Measurements from ENCODE around the gene HOXB8.

HOXB8 gene

DNA sequence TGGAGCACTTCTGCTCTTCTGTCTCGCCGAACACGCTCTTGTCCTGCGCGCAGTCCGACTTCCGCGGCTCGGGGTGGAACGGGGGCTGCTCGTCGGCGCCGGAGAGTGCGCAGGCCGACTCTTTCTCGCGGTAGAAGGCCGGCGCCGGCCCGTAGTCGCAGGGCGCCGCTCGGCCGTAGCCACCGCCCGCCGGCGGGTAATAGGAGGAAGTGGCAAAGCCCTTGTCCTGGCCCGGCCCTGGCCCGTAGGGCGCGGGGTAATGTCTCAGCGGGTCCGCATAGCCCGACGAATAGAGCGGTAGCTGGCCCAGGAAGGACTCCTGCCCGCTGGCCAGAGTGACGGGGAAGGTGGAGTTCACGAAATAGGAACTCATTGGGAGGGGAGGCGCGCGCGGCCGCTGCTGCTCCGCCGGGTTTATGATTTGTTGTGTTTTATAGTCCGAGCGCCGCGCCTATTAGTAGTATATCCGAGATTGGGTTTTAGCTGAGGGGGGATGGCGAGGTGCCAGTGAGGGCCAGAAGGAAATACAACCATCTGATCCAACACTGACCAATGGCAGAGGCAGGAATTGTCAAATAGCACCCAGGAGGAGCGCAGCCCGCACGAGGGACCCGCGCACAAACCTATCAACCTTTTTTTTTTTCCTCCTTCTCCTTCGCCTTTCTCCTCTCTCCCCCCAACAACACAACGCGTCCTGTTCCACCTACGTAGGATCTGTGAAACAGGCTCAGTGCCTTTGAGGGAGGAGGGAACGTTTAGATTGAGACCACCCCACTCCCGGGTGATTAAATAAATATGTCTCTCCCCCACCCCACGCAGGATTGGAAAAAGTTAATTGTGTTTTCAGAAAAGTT, 17.1 kb downstream of the HOXB8 start:
- peaks cover 15% of the 10 kb centered on the region for H3K36me3 ChIP-seq (ENCODE audit: insufficient read depth, low read length)
- no peak overlapping the region for H3K27ac ChIP-seq
- H3K9ac ChIP-seq (ENCODE audit: insufficient read length) = peak overlapping the region; percentile 25
- TF ChIP-seq POLR2AphosphoS5 (IDR thresholded peaks at IDR 0.05; ENCODE audit: borderline replicate concordance, low read depth, low read length) (no peak), EZH2 (IDR thresholded peaks at IDR 0.05) (no peak), FOXP2 (optimal IDR thresholded peaks at IDR 0.05; ENCODE audit: control extremely low read depth, extremely low read length, insufficient read depth) (no peak)
- H3K4me3 ChIP-seq = no peak overlapping the region
- H3K9me3 ChIP-seq (ENCODE audit: low read depth, low read length) = no peaks in the 10 kb centered on the region
- DNase-seq (ENCODE audit: low read depth, low spot score) = no peak

DNA sequence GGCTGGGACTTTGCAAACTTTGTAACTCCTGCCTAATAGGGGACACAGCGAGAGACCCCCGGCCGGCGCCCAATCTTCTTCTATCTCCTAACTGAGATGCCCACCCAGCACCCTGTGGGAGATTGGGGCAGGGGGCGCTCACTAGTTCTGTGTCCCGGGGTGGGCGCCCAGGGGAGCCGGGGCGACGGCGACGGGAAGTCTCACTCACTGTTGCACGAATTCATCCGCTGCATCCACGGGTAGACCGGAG, 17.6 kb downstream of the HOXB8 start:
- Histone ChIP-seq H3K9me3 (ENCODE audit: low read depth, low read length) (no peaks in the 10 kb centered on the region), H3K4me3 (no peak overlapping the region), H3K36me3 (ENCODE audit: insufficient read depth, low read length) (peaks cover 16% of the 10 kb centered on the region), H3K27ac (no peak overlapping the region), H3K9ac (ENCODE audit: insufficient read length) (no peak overlapping the region)
- no peak for DNase-seq (ENCODE audit: low read depth, low spot score)
- TF ChIP-seq EZH2 (IDR thresholded peaks at IDR 0.05) (no peak), POLR2AphosphoS5 (IDR thresholded peaks at IDR 0.05; ENCODE audit: borderline replicate concordance, low read depth, low read length) (no peak), FOXP2 (optimal IDR thresholded peaks at IDR 0.05; ENCODE audit: control extremely low read depth, extremely low read length, insufficient read depth) (no peak)

DNA sequence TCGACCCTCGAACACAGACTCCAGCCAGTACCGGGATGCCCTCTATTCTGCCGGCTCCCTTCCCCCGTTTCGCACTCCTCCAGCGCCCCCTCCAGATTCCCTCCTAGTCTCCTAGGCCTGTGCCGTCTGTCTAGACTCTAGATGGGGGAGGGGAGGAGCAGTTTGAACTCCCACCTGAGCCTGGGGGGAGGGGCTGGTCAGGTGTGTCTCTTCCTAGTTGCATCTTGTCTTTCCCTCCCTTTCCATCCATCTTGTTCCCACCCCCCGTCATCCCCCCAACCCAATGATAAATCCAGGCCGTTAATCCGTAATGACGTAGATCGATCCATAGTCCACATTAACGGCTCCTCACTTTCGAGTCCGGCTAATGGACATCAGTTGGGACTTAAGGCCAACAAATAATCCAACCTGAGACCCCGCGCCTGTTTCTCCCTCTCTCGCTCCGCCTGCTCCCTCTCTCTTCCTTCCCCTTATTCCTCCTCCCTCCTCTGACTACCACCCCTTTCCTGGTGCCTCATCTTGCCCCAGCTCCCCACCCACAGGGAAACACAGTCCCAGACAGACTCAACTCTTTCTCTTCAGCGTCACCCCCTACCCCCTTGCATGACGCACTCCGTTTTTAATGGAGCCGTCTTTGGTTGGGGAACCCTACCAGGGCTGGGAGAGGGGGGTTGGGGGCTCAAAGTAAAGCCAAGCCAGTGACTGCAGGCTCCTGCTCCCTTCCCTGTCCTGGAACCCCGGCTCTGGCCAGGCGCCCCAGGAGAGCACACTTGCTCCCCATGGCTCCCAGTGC, 18.2 kb downstream of the HOXB8 start:
- Histone ChIP-seq H3K36me3 (ENCODE audit: insufficient read depth, low read length) (peaks cover 19% of the 10 kb centered on the region), H3K9ac (ENCODE audit: insufficient read length) (no peak overlapping the region), H3K4me3 (no peak overlapping the region), H3K9me3 (ENCODE audit: low read depth, low read length) (no peaks in the 10 kb centered on the region), H3K27ac (no peak overlapping the region)
- DNase-seq (ENCODE audit: low read depth, low spot score) = no peak
- TF ChIP-seq FOXP2 (optimal IDR thresholded peaks at IDR 0.05; ENCODE audit: control extremely low read depth, extremely low read length, insufficient read depth) = no peak
- no peak for TF ChIP-seq POLR2AphosphoS5 (IDR thresholded peaks at IDR 0.05; ENCODE audit: borderline replicate concordance, low read depth, low read length)
- no peak for TF ChIP-seq EZH2 (IDR thresholded peaks at IDR 0.05)

DNA sequence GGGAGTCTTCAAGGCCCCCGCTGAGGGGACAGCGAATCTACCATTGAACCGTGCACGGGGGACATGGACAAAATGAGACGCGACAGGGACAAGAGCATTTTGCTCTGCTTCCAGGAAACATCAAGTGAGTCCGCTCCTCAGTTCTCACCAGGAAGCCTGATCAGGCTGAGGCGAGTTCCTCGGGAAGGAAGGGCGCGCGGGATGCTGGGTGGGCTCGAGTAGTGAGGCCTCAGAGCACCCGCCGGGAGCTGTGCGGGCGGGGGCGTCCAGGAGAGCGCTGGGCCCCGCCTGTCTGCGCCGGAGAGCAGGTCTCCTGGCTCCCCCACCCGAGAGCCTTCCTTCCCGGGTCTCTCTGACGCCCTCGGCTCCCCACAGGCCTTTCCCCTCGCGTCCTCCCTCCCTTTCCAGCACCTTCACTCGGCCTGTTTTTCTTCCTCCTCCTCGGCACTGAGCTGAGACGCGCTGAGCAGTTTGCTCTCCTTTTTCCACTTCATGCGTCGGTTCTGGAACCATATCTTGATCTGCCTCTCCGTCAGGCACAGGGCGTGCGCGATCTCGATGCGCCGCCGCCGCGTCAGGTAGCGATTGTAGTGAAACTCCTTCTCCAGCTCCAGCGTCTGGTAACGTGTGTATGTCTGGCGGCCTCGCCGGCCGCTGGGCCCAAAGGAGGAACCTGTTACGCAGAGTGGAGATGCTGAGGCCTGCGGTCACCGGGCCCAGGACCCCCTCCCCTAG, 18.9 kb downstream of the HOXB8 start:
- TF ChIP-seq EZH2 (IDR thresholded peaks at IDR 0.05) = no peak
- TF ChIP-seq FOXP2 (optimal IDR thresholded peaks at IDR 0.05; ENCODE audit: control extremely low read depth, extremely low read length, insufficient read depth) = no peak
- no peak for TF ChIP-seq POLR2AphosphoS5 (IDR thresholded peaks at IDR 0.05; ENCODE audit: borderline replicate concordance, low read depth, low read length)
- peak overlapping the region; percentile 96; the same call in 1 of the 2 replicates for H3K27ac ChIP-seq

DNA sequence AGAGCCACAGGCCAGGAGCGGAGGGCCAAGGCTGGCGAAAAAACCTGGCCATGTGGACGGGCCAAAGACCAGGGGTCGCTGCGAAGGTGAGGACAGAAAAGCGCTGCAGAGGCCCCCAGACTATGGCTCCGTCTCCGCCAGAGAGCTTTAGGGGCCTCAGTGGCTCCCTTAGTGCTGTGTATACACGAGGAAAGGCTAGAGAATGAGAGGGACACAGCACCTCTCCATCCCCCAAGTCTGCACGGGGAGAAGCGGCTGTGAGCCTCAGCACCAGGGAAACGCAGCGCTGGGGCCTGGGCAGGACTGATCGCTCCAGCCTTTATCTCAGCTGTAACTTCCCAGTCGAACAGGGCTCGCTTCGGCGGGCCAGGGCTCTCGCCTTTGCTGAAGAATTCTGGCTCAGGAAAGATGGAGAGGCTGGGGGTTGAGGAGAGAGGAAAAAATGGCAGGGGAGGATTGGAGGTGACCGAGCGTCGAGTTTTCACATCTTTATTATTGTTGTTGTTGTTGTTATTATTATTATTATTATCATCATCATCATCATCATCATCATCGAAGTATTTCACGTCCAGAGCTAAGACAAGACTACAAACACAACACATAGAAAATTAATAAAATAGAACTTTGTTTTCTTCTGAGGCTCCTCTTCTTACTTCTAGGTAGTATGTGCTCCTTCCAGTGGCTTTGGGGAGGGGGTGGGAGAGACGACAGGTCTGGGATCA, 19.7 kb downstream of the HOXB8 start:
- Histone ChIP-seq H3K9me3 (ENCODE audit: low read depth, low read length) (no peaks in the 10 kb centered on the region), H3K36me3 (ENCODE audit: insufficient read depth, low read length) (peaks cover 30% of the 10 kb centered on the region), H3K27ac (peak overlapping the region; percentile 96), H3K9ac (ENCODE audit: insufficient read length) (no peak overlapping the region), H3K4me3 (no peak overlapping the region)
- no peak for DNase-seq (ENCODE audit: low read depth, low spot score)
- no peak for TF ChIP-seq EZH2 (IDR thresholded peaks at IDR 0.05)
- no peak for TF ChIP-seq POLR2AphosphoS5 (IDR thresholded peaks at IDR 0.05; ENCODE audit: borderline replicate concordance, low read depth, low read length)
- no peak for TF ChIP-seq FOXP2 (optimal IDR thresholded peaks at IDR 0.05; ENCODE audit: control extremely low read depth, extremely low read length, insufficient read depth)

More for the DNA sequence above, 18.9 kb downstream of the HOXB8 start:
- Histone ChIP-seq H3K9me3 (ENCODE audit: low read depth, low read length) (no peaks in the 10 kb centered on the region), H3K36me3 (ENCODE audit: insufficient read depth, low read length) (peaks cover 25% of the 10 kb centered on the region), H3K9ac (ENCODE audit: insufficient read length) (no peak overlapping the region), H3K4me3 (no peak overlapping the region)
- no peak for DNase-seq (ENCODE audit: low read depth, low spot score)

DNA sequence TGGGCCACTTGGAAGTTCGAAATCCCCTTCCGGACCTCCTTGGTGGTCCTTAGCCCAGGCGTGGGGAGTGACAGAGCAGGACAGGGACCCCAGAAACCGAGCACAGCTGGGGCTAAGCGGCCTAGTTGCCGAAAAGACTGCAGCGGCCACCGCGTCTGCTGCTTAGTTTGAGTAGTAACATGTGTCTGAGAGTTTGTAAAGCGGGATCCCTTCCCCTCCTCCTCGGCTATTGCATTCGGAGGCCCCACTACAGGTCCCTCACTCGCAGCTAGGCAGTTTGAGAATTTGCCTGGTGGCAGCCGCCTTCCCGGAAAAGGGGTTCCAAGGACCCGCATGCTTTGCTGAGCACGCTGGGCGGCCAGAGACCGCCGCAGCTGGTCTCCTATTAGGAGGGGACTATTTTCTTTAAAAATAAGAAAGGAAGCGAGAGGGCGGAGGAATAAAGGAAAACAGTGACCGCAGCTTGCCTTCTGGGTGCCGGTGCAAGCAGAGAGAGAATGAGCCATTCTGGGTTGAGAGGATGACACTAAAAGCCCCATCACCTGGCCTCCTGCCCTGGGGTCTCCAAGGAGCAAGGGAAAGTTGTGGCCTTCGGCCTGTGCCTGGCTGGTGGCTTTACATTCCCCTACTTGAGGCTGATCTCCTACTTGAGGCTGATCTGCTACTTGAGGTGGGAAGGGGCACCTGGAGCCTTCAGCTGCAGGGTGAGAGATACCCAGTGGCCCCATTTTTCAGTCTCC, 20.4 kb downstream of the HOXB8 start:
- no peaks in the 10 kb centered on the region for H3K9me3 ChIP-seq (ENCODE audit: low read depth, low read length)
- no peak for DNase-seq (ENCODE audit: low read depth, low spot score)
- H3K4me3 ChIP-seq = peak overlapping the region; percentile 76
- peak overlapping the region; percentile 67 for H3K9ac ChIP-seq (ENCODE audit: insufficient read length)
- peak overlapping the region; percentile 96 for H3K27ac ChIP-seq
- peaks cover 30% of the 10 kb centered on the region for H3K36me3 ChIP-seq (ENCODE audit: insufficient read depth, low read length)
- TF ChIP-seq FOXP2 (optimal IDR thresholded peaks at IDR 0.05; ENCODE audit: control extremely low read depth, extremely low read length, insufficient read depth) (no peak), EZH2 (IDR thresholded peaks at IDR 0.05) (no peak), POLR2AphosphoS5 (IDR thresholded peaks at IDR 0.05; ENCODE audit: borderline replicate concordance, low read depth, low read length) (no peak)

DNA sequence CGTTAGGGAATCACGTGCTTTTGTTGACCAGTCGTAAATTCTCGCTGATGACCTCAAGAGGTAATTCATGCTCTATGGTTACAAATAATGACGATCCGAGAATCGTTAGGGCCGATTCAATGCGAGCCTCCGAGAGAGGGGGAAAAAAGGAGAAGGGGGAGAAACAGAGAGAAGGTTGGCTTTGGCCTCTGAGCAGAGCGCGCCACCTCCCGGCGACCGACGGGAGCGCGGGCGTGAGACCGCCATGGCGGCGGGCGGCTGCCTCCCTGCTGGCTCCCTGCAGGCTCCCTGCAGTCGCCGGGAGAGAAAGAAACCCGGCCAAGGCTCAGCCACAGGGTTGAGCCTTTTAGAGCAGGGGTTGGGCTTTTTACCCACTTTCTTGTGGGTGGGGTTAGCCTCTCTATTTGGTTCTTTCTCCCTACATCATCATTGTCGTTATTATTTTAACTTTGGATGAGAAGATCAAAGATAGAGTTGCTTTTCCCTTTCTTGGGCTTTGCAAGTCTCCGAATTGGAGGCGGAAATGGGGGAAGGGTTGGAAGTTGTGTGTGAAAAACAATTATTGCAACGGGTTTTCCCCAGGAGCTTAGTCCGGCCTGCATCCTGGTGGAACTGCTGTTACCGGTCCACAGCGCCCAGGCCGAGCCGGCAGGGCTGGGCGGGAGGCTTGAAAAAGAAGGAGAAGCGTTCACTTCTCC, 21.1 kb downstream of the HOXB8 start:
- Histone ChIP-seq H3K4me3 (peak overlapping the region; percentile 76), H3K36me3 (ENCODE audit: insufficient read depth, low read length) (peaks cover 30% of the 10 kb centered on the region), H3K9ac (ENCODE audit: insufficient read length) (peak overlapping the region; percentile 67), H3K27ac (peak overlapping the region; percentile 96), H3K9me3 (ENCODE audit: low read depth, low read length) (no peaks in the 10 kb centered on the region)
- no peak for DNase-seq (ENCODE audit: low read depth, low spot score)
- TF ChIP-seq FOXP2 (optimal IDR thresholded peaks at IDR 0.05; ENCODE audit: control extremely low read depth, extremely low read length, insufficient read depth) = no peak
- TF ChIP-seq EZH2 (IDR thresholded peaks at IDR 0.05) = no peak
- no peak for TF ChIP-seq POLR2AphosphoS5 (IDR thresholded peaks at IDR 0.05; ENCODE audit: borderline replicate concordance, low read depth, low read length)
